Retinal pigment epithelial cell (primary cell): ENCODE results near the gene ZNF821.

ENCODE experiments used
- DNase-seq: peaks from one replicate; pipeline ENCODE4 v3.0.0-alpha.2; 2010; ENCODE audit warnings: low read depth
- H3K4me3 ChIP-seq: 2 replicates; pipeline ENCODE4 v1.5.1; 2011; ENCODE audit warnings: mild to moderate bottlenecking, low read length, control low read depth, moderate library complexity
- TF ChIP-seq, protein P1 (sequence below): conservative IDR thresholded peaks from 2 replicates; pipeline ENCODE4 v1.5.1; 2011; ENCODE audit warnings: low read depth, low read length, control low read depth, inconsistent platforms

ZNF821 gene

DNA sequence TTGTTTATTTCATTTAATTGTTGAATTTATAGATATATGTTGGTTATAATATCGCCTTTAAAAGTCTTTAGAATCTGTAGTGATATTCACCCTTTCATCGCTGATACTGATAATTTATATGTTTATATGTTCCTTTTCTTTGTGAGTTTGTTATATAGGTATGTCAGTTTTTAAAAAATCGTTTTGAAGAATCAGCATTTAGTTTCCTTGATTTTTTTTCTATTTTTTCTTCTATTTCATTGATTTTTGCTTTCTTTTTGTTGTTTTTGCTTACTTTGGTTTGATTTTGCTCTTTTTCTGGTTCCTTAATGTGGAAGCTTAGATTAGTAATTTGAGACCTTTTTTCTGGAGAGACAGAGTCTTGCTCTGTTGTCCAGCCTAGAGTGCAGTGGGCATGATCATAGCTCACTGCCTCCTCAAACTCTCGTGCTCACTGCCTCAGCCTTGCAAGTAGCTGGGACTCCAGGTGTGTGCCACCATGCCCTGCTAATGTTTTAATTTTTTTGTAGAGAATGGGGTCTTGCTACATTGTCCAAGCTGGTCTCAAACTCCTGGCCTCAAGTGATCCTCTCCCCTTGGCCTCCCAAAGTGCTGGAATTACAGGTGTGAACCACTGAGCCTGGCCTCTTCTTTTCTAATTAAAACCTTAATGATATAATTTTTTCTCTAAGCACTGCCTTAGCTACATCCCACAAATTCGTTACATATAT is 18.8 kb upstream of the ZNF821 start:
- no peak for DNase-seq
- H3K4me3 ChIP-seq = no peak overlapping the region
- TF ChIP-seq, protein P1, sequence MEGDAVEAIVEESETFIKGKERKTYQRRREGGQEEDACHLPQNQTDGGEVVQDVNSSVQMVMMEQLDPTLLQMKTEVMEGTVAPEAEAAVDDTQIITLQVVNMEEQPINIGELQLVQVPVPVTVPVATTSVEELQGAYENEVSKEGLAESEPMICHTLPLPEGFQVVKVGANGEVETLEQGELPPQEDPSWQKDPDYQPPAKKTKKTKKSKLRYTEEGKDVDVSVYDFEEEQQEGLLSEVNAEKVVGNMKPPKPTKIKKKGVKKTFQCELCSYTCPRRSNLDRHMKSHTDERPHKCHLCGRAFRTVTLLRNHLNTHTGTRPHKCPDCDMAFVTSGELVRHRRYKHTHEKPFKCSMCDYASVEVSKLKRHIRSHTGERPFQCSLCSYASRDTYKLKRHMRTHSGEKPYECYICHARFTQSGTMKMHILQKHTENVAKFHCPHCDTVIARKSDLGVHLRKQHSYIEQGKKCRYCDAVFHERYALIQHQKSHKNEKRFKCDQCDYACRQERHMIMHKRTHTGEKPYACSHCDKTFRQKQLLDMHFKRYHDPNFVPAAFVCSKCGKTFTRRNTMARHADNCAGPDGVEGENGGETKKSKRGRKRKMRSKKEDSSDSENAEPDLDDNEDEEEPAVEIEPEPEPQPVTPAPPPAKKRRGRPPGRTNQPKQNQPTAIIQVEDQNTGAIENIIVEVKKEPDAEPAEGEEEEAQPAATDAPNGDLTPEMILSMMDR = no peak

- DNase-seq = no peak
- TF ChIP-seq, protein P1 = no peak
- H3K4me3 ChIP-seq = no peak overlapping the region
Observed at GRCh38 chr16:71899171-71899570, 15.2 kb upstream of the ZNF821 start.

DNA sequence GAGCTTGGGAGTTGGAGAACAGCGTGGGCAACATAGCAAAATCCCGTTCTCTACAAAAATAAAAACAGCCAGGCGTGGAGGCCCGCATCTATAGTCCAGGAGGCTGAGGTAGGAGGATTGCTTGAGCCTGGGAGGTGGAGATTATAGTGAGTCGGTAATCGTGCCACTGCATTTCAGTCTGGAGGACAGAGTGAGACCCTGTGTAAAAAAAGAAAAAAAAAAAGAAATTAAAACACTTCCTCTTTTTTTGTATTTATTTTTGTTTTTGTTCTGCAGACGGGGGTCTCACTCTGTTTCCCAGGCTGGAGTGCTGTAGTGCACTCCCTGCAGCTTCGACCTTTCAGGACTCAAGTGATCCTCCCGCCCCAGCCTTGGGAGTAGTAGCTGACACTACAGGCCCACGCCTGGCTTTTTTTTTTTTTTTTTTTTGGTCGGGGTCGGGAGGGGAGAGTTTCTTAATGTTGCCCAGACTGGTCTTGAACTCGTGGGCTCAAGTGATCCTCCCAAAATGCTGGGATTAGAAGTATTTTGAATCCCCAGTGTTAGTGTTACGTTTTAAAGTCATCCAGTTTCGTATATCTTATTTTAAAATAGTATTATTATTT is 12.9 kb upstream of the ZNF821 start:
- TF ChIP-seq, protein P1 = no peak
- H3K4me3 ChIP-seq = peak overlapping the region; percentile 94
- no peak for DNase-seq

- DNase-seq = no peak
- H3K4me3 ChIP-seq = peak overlapping the region; percentile 94
- TF ChIP-seq, protein P1 = no peak
Observed at GRCh38 chr16:71895679-71896365, 11.8 kb upstream of the ZNF821 start.

GRCh38 chr16:71894921-71895678 is 11.1 kb upstream of the ZNF821 start, which contains the start of gene IST1:
TSS of gene IST1 (plus strand) at chr16:71895531. CDS start at chr16:71915641, 20,110 bp downstream.
- TF ChIP-seq, protein P1 = no peak
- DNase-seq = peak; percentile 96
- H3K4me3 ChIP-seq = peak within 1 kb of the TSS; percentile 94

- DNase-seq = no peak
- peak overlapping the region; percentile 94 for H3K4me3 ChIP-seq
- TF ChIP-seq, protein P1 = no peak
Observed at GRCh38 chr16:71894229-71894920, 10.4 kb upstream of the ZNF821 start.
